ENCODE measurements around the gene IGF2R. TPM values are rescaled to one million over a fixed set of nuclear protein-coding genes. Genes with fewer than 3 reads are reported as not detected.

Gene IGF2R
- total RNA-seq, 1 donor from 2014 or later, result 35.1 TPM

DNA sequence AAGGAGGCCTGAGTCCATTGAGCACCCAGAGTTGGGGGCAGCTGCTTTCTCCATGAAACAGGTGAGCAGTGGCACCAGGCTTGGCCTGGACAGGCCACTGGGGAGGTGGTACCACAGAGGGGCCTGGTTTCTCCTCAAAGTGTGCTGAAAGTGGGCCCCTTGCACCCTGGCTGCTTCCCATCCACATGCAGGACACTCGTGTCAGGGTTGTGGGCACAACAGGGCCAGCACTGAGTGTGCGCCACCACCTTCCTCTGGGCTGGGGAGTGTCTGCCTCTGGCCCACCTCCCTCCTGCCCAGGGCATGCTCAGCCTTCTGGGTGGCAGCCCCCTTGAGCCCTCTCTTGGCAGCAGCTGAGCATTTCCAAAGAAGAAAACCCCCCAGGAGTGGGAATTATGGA is 147.5 kb downstream of the IGF2R start:
- no peaks in the 10 kb centered on the region for H3K79me2 ChIP-seq (ENCODE audit: low read depth)
- Mint-ChIP-seq H3K4me1 (peaks cover 17% of the 10 kb centered on the region), H3K9me3 (peaks cover 3% of the 10 kb centered on the region), H3K36me3 (peaks cover 20% of the 10 kb centered on the region), H3K27me3 (ENCODE audit: insufficient read depth, low read depth) (peaks cover 4% of the 10 kb centered on the region), H3K27ac (no peak overlapping the region), H3K4me3 (no peak overlapping the region)
- no peaks in the 10 kb centered on the region for H3K9me3 ChIP-seq (ENCODE audit: low read depth)
- H3K4me1 ChIP-seq, result peaks cover 4% of the 10 kb centered on the region
- no peak overlapping the region for H3K4me2 ChIP-seq
- H3K9ac ChIP-seq, result no peak overlapping the region
- TF ChIP-seq, protein P1, sequence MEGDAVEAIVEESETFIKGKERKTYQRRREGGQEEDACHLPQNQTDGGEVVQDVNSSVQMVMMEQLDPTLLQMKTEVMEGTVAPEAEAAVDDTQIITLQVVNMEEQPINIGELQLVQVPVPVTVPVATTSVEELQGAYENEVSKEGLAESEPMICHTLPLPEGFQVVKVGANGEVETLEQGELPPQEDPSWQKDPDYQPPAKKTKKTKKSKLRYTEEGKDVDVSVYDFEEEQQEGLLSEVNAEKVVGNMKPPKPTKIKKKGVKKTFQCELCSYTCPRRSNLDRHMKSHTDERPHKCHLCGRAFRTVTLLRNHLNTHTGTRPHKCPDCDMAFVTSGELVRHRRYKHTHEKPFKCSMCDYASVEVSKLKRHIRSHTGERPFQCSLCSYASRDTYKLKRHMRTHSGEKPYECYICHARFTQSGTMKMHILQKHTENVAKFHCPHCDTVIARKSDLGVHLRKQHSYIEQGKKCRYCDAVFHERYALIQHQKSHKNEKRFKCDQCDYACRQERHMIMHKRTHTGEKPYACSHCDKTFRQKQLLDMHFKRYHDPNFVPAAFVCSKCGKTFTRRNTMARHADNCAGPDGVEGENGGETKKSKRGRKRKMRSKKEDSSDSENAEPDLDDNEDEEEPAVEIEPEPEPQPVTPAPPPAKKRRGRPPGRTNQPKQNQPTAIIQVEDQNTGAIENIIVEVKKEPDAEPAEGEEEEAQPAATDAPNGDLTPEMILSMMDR (IDR thresholded peaks at IDR 0.05), result no peak
- TF ChIP-seq EZH2 (IDR thresholded peaks at IDR 0.05), result no peak
- TF ChIP-seq EZH2phosphoT487 (IDR thresholded peaks at IDR 0.05), result no peak
- no peak for DNase-seq (ENCODE audit: low spot score)
- no peaks in the 10 kb centered on the region for H3K27me3 ChIP-seq
- H3K36me3 ChIP-seq, result no peaks in the 10 kb centered on the region
- H3K27ac ChIP-seq, result no peak overlapping the region
- no peaks in the 10 kb centered on the region for H3F3A ChIP-seq (ENCODE audit: low read depth)
- H4K20me1 ChIP-seq (ENCODE audit: low read depth), result no peaks in the 10 kb centered on the region
- H3K4me3 ChIP-seq, result no peak overlapping the region
- no peak overlapping the region for H2AFZ ChIP-seq (replicated peaks)

DNA sequence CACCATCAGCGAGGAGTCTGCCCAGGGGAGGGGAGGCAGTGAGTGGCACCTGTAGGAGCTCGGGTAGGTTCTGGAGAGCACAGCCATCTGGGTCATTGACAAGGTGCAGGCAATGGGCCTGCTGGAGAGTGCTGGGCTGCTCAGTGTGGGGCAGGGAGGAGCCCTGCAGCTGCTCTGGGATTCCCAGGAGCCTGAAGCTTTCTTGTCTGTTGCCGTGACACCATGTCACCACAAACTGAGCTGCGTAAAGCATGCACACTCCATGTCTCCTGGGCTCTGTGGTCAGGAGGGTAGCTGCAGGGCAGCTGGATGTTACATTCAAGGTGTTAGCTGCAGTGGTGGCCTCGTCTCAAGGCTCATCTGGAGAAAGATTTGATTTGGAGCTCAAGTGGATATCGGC is 148.3 kb downstream of the IGF2R start:
- no peak overlapping the region for H2AFZ ChIP-seq (replicated peaks)
- H3K4me3 Mint-ChIP-seq, result no peak overlapping the region
- H3K27me3 Mint-ChIP-seq (ENCODE audit: insufficient read depth, low read depth), result peaks cover 4% of the 10 kb centered on the region
- peaks cover 14% of the 10 kb centered on the region for H3K4me1 Mint-ChIP-seq
- H3K36me3 ChIP-seq, result no peaks in the 10 kb centered on the region
- H3K4me2 ChIP-seq, result no peak overlapping the region
- no peaks in the 10 kb centered on the region for H3K27me3 ChIP-seq
- H3K9me3 ChIP-seq (ENCODE audit: low read depth), result no peaks in the 10 kb centered on the region
- H3K79me2 ChIP-seq (ENCODE audit: low read depth), result no peaks in the 10 kb centered on the region
- no peak overlapping the region for H3K27ac Mint-ChIP-seq
- no peak overlapping the region for H3K4me3 ChIP-seq
- DNase-seq (ENCODE audit: low spot score), result no peak
- H3K9ac ChIP-seq, result no peak overlapping the region
- H4K20me1 ChIP-seq (ENCODE audit: low read depth), result no peaks in the 10 kb centered on the region
- H3K9me3 Mint-ChIP-seq, result peaks cover 3% of the 10 kb centered on the region
- H3K4me1 ChIP-seq, result peaks cover 4% of the 10 kb centered on the region
- H3K27ac ChIP-seq, result no peak overlapping the region
- H3K36me3 Mint-ChIP-seq, result peaks cover 20% of the 10 kb centered on the region
- H3F3A ChIP-seq (ENCODE audit: low read depth), result no peaks in the 10 kb centered on the region
- TF ChIP-seq EZH2phosphoT487 (IDR thresholded peaks at IDR 0.05), result no peak
- TF ChIP-seq, protein P1 (IDR thresholded peaks at IDR 0.05), result no peak
- TF ChIP-seq EZH2 (IDR thresholded peaks at IDR 0.05), result no peak

DNA sequence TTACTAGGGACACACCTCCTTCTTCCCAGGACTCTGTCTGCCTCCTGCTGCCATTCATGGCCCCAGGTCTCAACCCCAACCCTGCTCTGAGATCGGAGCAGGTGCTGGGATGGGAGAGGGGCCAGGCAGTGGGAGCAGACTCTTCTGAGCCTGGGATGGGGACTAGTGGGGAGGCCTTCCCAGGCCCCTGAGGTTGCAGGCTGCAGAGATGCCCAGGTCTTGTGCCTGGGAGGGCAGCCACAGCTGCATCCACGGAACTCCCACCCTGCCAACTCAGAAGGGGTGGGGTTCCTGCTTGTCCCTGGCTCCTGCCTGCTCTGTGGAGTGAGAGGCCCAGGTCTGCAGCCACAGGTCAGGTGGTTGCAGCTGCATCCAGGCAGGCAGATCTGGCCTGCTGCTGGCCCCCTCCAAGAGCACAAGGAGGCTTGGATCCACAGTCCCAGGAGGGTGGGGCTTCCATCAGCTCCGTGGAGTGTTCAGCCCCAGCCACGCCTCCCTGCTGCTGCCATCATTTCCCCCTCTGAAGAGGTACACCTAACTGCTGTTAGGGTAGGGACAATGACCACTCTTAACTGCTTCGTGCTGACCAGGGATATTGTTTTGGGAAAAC is 149.8 kb downstream of the IGF2R start:
- no peak for DNase-seq (ENCODE audit: low spot score)
- H3K36me3 Mint-ChIP-seq, result peaks cover 16% of the 10 kb centered on the region

More for the DNA sequence above, 149.8 kb downstream of the IGF2R start:
- Mint-ChIP-seq H3K4me1 (peaks cover 14% of the 10 kb centered on the region), H3K4me3 (no peak overlapping the region), H3K9me3 (peaks cover 3% of the 10 kb centered on the region), H3K27me3 (ENCODE audit: insufficient read depth, low read depth) (peaks cover 4% of the 10 kb centered on the region), H3K27ac (peak overlapping the region; percentile 1)
- Histone ChIP-seq H3K27ac (no peak overlapping the region), H3K36me3 (no peaks in the 10 kb centered on the region), H3K4me2 (no peak overlapping the region), H3K4me1 (peaks cover 4% of the 10 kb centered on the region), H2AFZ (replicated peaks) (no peak overlapping the region), H3K27me3 (no peaks in the 10 kb centered on the region), H3K9ac (no peak overlapping the region), H3K9me3 (ENCODE audit: low read depth) (no peaks in the 10 kb centered on the region), H3K79me2 (ENCODE audit: low read depth) (no peaks in the 10 kb centered on the region), H3F3A (ENCODE audit: low read depth) (no peaks in the 10 kb centered on the region), H4K20me1 (ENCODE audit: low read depth) (no peaks in the 10 kb centered on the region), H3K4me3 (no peak overlapping the region)
- TF ChIP-seq EZH2 (IDR thresholded peaks at IDR 0.05), result no peak
- no peak for TF ChIP-seq EZH2phosphoT487 (IDR thresholded peaks at IDR 0.05)
- TF ChIP-seq, protein P1 (IDR thresholded peaks at IDR 0.05), result no peak

Measured in neural progenitor cell (in vitro differentiated cells).